BJ (cell line): Measurements from ENCODE around the gene DVL2. TPM values are rescaled to one million over a fixed set of nuclear protein-coding genes. Genes with fewer than 3 reads are reported as not detected.

ENCODE experiments used
- CTCF ChIA-PET: fragments of 350-600 bp; formaldehyde crosslinking; extraction: SDS; loops from one replicate; lab custom pipeline; 2021; ENCODE audit warnings: antibody characterized with exemption, inconsistent platforms; lab: Yijun Ruan, JAX
- POLR2A ChIA-PET: fragments of 300-600 bp; sonication (Branson Sonifier 250); formaldehyde crosslinking; extraction: SDS; loops from one replicate; lab custom pipeline; 2021; ENCODE audit warnings: antibody characterized with exemption; lab: Charles Lee
- DNase-seq: peaks from one replicate; pipeline ENCODE4 v3.0.0-alpha.2; 2011; ENCODE audit warnings: low read depth
- H3K27me3 ChIP-seq: 2 replicates; pipeline ENCODE4 v1.6.0; 2011; ENCODE audit warnings: low read length; ENCODE audit not compliant: control insufficient read depth, insufficient read depth
- H3K36me3 ChIP-seq: 2 replicates; pipeline ENCODE4 v1.5.1; 2011; ENCODE audit warnings: low read length; ENCODE audit not compliant: control insufficient read depth, insufficient read depth
- H3K4me3 ChIP-seq: 2 replicates; pipeline ENCODE4 v1.5.1; 2011; ENCODE audit warnings: low read depth, mild to moderate bottlenecking, control low read depth, low read length
- CTCF ChIP-seq: IDR thresholded peaks from 2 replicates; pipeline ENCODE4 v1.5.1; 2011; ENCODE audit warnings: low read depth, mild to moderate bottlenecking, control low read depth, inconsistent platforms, low read length, moderate library complexity; ENCODE audit not compliant: insufficient read depth
- polyA plus RNA-seq: library from polyadenylated mRNA; depleted of rRNA; stranded (reverse); fragments of >200 nt; gene quantifications from 2 replicates; pipeline ENCODE4 v1.2.3, GENCODE V29; 2011

DVL2 gene
- polyA plus RNA-seq, 1 experiment, result 5.0 TPM

- Histone ChIP-seq H3K4me3 (no peak overlapping the region), H3K36me3 (peaks cover 15% of the 10 kb centered on the region), H3K27me3 (no peaks in the 10 kb centered on the region)
- ChIA-PET CTCF (interaction anchor here (1.1 to 3.6 kb wide), 2 partner anchors 59 to 324 kb away, joined by 4 to 19 read pairs; no protein-coding TSS in a partner anchor), POLR2A (no interaction called here)
- no peak for TF ChIP-seq CTCF
- DNase-seq, result no peak
Measured at GRCh38 chr17:7236808-7237207, 2.5 kb upstream of the DVL2 start.

GRCh38 chr17:7235693-7236665 lies 1.7 kb upstream of the DVL2 start:
- H3K4me3 ChIP-seq, result no peak overlapping the region
- peaks cover 15% of the 10 kb centered on the region for H3K36me3 ChIP-seq
- DNase-seq, result no peak
- CTCF ChIA-PET, result interaction anchor here (1.1 to 2.1 kb wide), 2 partner anchors 15 to 325 kb away, joined by 4 to 6 read pairs; no protein-coding TSS in a partner anchor
- TF ChIP-seq CTCF, result no peak
- POLR2A ChIA-PET, result no interaction called here
- H3K27me3 ChIP-seq, result no peaks in the 10 kb centered on the region

DNA sequence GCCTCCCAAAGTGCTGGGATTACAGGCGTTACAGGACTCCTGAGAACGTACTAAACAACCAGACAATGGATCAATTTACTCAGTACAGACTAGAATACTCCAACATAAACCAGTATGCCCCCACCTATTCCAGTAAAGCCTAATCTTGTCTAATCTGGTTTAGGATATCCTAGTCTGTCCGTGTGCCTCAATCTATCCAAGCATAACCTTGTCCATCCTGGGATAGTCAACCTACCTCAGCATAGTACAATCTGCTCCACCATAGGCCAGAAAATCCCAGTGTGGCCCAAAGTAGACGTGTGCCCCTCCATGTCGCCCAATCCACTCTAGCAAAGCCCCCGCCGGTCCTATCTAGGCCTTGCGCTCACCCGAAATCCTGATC lies 625 bp downstream of the DVL2 start:
- ChIA-PET CTCF (interaction anchor here (1.4 kb wide), 1 partner anchor 19 kb away, joined by 3 read pairs; no protein-coding TSS in a partner anchor), POLR2A (no interaction called here)
- peaks cover 23% of the 10 kb centered on the region for H3K36me3 ChIP-seq
- no peaks in the 10 kb centered on the region for H3K27me3 ChIP-seq
- DNase-seq, result no peak
- TF ChIP-seq CTCF, result no peak
- H3K4me3 ChIP-seq, result peak overlapping the region; percentile 80

DNA sequence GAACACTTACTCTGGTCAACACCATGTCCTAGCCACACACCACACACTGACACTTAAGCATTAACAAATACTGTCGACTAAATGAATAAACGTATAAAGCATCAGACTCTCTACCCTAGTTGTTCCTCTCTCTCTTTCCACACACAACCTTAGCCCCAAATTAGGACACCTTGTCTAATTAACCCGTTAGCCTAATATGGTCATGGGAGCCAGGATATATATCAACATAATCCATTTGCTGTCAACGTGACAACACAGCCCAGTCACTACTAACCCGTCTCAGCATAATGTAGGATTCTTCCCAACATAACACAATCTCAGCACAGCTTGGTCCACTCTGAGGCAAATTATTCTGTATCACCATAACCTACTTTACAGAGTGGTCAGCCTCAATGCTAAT lies 2.2 kb downstream of the DVL2 start:
- ChIA-PET CTCF (interaction anchor here (0.7 kb wide), 1 partner anchor 10 kb away, joined by 3 read pairs; no protein-coding TSS in a partner anchor), POLR2A (interaction anchor here (0.6 kb wide), 1 partner anchor 10 kb away, joined by 4 read pairs; no protein-coding TSS in a partner anchor)
- H3K4me3 ChIP-seq, result no peak overlapping the region
- H3K36me3 ChIP-seq, result peaks cover 29% of the 10 kb centered on the region
- no peaks in the 10 kb centered on the region for H3K27me3 ChIP-seq
- no peak for TF ChIP-seq CTCF
- no peak for DNase-seq

DNA sequence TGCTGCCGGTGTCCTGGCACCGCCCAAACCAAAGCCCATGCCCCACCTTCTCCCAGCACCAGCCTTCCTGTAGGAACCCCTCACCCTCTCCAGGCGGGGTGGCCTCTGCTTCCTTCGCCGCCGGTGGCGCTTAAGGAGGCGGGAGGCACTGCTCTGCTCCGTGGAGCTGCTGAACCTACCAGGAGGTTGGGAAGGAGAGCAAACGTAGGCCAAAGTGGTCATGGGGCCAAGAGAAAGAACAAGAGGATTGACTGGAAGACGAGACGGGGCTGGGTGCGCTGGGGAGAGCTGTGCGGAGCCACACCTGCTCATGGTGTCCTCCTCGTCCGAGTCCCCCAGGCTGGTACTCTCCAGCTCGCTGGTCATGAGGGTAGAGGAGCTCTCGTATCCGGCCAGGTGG lies 4.8 kb downstream of the DVL2 start:
- H3K4me3 ChIP-seq, result no peak overlapping the region
- POLR2A ChIA-PET, result no interaction called here
- H3K36me3 ChIP-seq, result peaks cover 33% of the 10 kb centered on the region
- DNase-seq, result no peak
- CTCF ChIA-PET, result interaction anchor here (1.2 kb wide), 1 partner anchor 9 kb away, joined by 6 read pairs; no protein-coding TSS in a partner anchor
- no peak for TF ChIP-seq CTCF
- H3K27me3 ChIP-seq, result no peaks in the 10 kb centered on the region
